ENCODE measurements around the gene ALG9. TPM values are rescaled to one million over a fixed set of nuclear protein-coding genes. Genes with fewer than 3 reads are reported as not detected.

The ALG9 gene
- total and polyA plus RNA-seq, 10 of the 15 experiments (the other 5 are each of a cell fraction or from before 2014, with no cell fraction given), result 10.8 to 41.6 (median 25.5) TPM

DNA sequence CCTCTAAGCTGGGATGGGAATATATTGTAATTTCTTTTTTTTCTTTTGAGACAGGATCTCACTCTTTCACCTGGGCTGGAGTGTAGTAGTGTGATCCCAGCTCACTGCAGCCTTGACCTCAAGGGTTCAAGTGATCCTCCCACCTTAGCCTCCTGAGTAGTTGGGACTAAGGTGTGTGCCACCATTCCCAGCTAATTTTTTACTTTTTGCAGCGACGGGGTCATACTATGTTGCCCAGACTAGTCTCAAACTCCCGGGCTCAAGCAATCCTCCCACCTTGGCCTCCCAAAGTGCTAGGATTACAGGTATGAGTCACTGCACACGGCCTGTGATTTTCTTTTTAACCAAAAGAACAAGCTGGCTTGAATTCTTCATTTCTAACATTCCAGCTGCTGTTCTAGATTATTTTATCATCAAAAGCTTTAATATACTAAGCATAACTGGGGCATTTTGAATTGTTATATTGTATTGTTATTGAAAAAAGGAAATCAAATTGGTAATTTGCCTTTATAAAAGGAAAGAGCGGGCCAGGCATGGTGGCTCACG is 78.4 kb downstream of the ALG9 start (continued):
- TF ChIP-seq ASH2L (IDR thresholded peaks at IDR 0.05; ENCODE audit: borderline replicate concordance, low read depth) (no peak), MXI1 (IDR thresholded peaks at IDR 0.05; ENCODE audit: low read depth, low read length) (no peak)
- TF ChIP-seq, protein P1, sequence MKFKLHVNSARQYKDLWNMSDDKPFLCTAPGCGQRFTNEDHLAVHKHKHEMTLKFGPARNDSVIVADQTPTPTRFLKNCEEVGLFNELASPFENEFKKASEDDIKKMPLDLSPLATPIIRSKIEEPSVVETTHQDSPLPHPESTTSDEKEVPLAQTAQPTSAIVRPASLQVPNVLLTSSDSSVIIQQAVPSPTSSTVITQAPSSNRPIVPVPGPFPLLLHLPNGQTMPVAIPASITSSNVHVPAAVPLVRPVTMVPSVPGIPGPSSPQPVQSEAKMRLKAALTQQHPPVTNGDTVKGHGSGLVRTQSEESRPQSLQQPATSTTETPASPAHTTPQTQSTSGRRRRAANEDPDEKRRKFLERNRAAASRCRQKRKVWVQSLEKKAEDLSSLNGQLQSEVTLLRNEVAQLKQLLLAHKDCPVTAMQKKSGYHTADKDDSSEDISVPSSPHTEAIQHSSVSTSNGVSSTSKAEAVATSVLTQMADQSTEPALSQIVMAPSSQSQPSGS (IDR thresholded peaks at IDR 0.05; ENCODE audit: low read length), result no peak

DNA sequence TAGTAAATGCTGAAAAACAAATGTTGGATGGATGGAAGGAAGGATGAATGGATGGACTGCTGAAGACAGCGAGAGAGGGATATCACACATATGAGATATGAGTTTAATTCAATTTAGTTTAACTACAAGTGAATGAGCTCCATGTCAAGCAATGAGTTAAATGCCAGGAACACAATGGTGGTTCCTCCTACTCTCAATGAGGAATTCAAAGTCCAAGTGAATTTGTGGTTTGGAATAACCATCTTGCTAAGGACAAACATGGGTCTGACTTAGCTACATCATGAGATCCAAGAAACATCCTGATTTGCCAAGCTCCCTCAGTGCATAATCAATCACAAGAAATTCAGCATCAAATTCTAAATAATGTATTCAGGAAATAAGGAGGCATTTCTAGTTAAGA is 79.1 kb downstream of the ALG9 start:
- no peak overlapping the region for H2AFZ ChIP-seq (ENCODE audit: control insufficient read depth, low read depth, low read length)
- ATAC-seq, result no peak
- ChIA-PET POLR2A (no interaction called here), RAD21 (ENCODE audit: unreplicated experiment) (interaction anchor here (0.8 kb wide), 1 partner anchor 205 kb away, joined by 3 read pairs; no protein-coding TSS in a partner anchor), CTCF (interaction anchor here (1.2 to 6.3 kb wide), 2 partner anchors 16 to 49 kb away, joined by 3 to 31 read pairs; no protein-coding TSS in a partner anchor), SMC1A (ENCODE audit: uncharacterized antibody, unreplicated experiment) (interaction anchor here (0.6 to 1.5 kb wide), 6 partner anchors 10 to 1149 kb away, joined by 3 to 5 read pairs (median 4); no protein-coding TSS in a partner anchor)
- DNase-seq (ENCODE audit: low read depth, low spot score), result no peak
- no peaks in the 10 kb centered on the region for H3K4me1 ChIP-seq (ENCODE audit: control insufficient read depth, insufficient read depth, low read length)
- BruUV-seq (replicated peaks), result no TSS peak
- FAIRE-seq, result no peak
- peaks cover 2% of the 10 kb centered on the region in 2 experiments; a peak in 2 of 4 replicates for H3K36me3 ChIP-seq (ENCODE audit: control insufficient read depth in 2 of 2, insufficient read depth in 2 of 2, low read length in 1 of 2)
- intact Hi-C loops (cut with micrococcal nuclease; ENCODE audit: unreplicated experiment) (no loop called here), in situ Hi-C loops (cut with MboI) (no loop called here)
- TF ChIP-seq, protein P2, sequence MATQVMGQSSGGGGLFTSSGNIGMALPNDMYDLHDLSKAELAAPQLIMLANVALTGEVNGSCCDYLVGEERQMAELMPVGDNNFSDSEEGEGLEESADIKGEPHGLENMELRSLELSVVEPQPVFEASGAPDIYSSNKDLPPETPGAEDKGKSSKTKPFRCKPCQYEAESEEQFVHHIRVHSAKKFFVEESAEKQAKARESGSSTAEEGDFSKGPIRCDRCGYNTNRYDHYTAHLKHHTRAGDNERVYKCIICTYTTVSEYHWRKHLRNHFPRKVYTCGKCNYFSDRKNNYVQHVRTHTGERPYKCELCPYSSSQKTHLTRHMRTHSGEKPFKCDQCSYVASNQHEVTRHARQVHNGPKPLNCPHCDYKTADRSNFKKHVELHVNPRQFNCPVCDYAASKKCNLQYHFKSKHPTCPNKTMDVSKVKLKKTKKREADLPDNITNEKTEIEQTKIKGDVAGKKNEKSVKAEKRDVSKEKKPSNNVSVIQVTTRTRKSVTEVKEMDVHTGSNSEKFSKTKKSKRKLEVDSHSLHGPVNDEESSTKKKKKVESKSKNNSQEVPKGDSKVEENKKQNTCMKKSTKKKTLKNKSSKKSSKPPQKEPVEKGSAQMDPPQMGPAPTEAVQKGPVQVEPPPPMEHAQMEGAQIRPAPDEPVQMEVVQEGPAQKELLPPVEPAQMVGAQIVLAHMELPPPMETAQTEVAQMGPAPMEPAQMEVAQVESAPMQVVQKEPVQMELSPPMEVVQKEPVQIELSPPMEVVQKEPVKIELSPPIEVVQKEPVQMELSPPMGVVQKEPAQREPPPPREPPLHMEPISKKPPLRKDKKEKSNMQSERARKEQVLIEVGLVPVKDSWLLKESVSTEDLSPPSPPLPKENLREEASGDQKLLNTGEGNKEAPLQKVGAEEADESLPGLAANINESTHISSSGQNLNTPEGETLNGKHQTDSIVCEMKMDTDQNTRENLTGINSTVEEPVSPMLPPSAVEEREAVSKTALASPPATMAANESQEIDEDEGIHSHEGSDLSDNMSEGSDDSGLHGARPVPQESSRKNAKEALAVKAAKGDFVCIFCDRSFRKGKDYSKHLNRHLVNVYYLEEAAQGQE (IDR thresholded peaks at IDR 0.05; ENCODE audit: low read depth, low read length), result no peak
- TF ChIP-seq RUNX3 (IDR thresholded peaks at IDR 0.05; ENCODE audit: low read length) (no peak), ZZZ3 (IDR thresholded peaks at IDR 0.05; ENCODE audit: control insufficient read depth, insufficient read length, low read depth) (no peak), POLR2AphosphoS5 (IDR thresholded peaks at IDR 0.05; ENCODE audit: low read length) (no peak), IRF4 (IDR thresholded peaks at IDR 0.05; ENCODE audit: low read depth, low read length) (no peak), NR2C2 (IDR thresholded peaks at IDR 0.05; ENCODE audit: borderline replicate concordance, control insufficient read depth, insufficient read length, low read depth) (no peak), TCF3 (IDR thresholded peaks at IDR 0.05; ENCODE audit: borderline replicate concordance, insufficient read depth, low read depth, low read length) (no peak)
- TF ChIP-seq, protein P3, sequence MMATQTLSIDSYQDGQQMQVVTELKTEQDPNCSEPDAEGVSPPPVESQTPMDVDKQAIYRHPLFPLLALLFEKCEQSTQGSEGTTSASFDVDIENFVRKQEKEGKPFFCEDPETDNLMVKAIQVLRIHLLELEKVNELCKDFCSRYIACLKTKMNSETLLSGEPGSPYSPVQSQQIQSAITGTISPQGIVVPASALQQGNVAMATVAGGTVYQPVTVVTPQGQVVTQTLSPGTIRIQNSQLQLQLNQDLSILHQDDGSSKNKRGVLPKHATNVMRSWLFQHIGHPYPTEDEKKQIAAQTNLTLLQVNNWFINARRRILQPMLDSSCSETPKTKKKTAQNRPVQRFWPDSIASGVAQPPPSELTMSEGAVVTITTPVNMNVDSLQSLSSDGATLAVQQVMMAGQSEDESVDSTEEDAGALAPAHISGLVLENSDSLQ (IDR thresholded peaks at IDR 0.05), result no peak
- no peak overlapping the region for H3K4me2 ChIP-seq (ENCODE audit: control insufficient read depth, insufficient read depth)
- H3K9me3 ChIP-seq (replicated peaks; ENCODE audit: control insufficient read depth, insufficient read depth, low read length), result peaks cover under 1% of the 10 kb centered on the region; the same call in 1 of the 3 replicates
- H3K27me3 ChIP-seq (replicated peaks in 1 of 2; ENCODE audit: control insufficient read depth in 2 of 2, insufficient read depth in 2 of 2, low read length in 1 of 2), result no peaks in the 10 kb centered on the region
- no peak overlapping the region for H3K27ac ChIP-seq (ENCODE audit: control insufficient read depth, insufficient read depth)
- no peaks in the 10 kb centered on the region for H4K20me1 ChIP-seq (ENCODE audit: control insufficient read depth, insufficient read depth)
- no peak overlapping the region for H3K4me3 ChIP-seq
- 96% methylated on average over 1 of the region's 1 CpG for WGBS (ENCODE audit: insufficient coverage, insufficient replicate concordance, low lambda C conversion rate, missing lambda C conversion rate)
- H3K79me2 ChIP-seq (ENCODE audit: control insufficient read depth, insufficient read depth, low read length), result no peaks in the 10 kb centered on the region
- H3K9ac ChIP-seq (ENCODE audit: control insufficient read depth, insufficient read depth, low read length), result no peak overlapping the region

Data from GM12878 (cell line).